Neural cell (in vitro differentiated cells): ENCODE results near the gene EML6. TPM values are rescaled to one million over a fixed set of nuclear protein-coding genes. Genes with fewer than 3 reads are reported as not detected.

Experiments
- H2AFZ ChIP-seq: fragments of 200-600, 300-800 bp; sonication (generic), shearing (Covaris generic); 2 replicates; pipeline ENCODE4 v1.6.0; 2014; ENCODE audit warnings: low read depth, mild to moderate bottlenecking, antibody characterized with exemption, low read length, moderate library complexity
- H3F3A ChIP-seq: fragments of 200-600 bp; shearing (Covaris generic); 2 replicates; pipeline ENCODE4 v1.6.1; 2016; ENCODE audit warnings: mild to moderate bottlenecking, moderate library complexity, mixed read lengths, antibody characterized with exemption, low read length; ENCODE audit not compliant: insufficient read depth, poor library complexity, severe bottlenecking
- H3K27ac ChIP-seq: fragments of 200-600, 300-800 bp; sonication (generic), shearing (Covaris generic); 2 replicates; pipeline ENCODE4 v1.5.1; 2014; ENCODE audit warnings: mild to moderate bottlenecking, low read length, moderate library complexity
- H3K27me3 ChIP-seq: fragments of 300-800, 200-600 bp; sonication (generic), shearing (Covaris generic); 2 replicates; pipeline ENCODE4 v1.6.0; 2014; ENCODE audit warnings: mild to moderate bottlenecking, low read depth, low read length, moderate library complexity; ENCODE audit not compliant: insufficient read depth
- H3K36me3 ChIP-seq: fragments of 300-800, 200-600 bp; sonication (generic), shearing (Covaris generic); 2 replicates; pipeline ENCODE4 v1.5.1; 2014; ENCODE audit warnings: mild to moderate bottlenecking, antibody characterized with exemption, low read length, moderate library complexity; ENCODE audit not compliant: insufficient read depth
- H3K4me2 ChIP-seq: fragments of 300-800, 200-600 bp; sonication (generic), shearing (Covaris generic); 2 replicates; pipeline ENCODE4 v1.6.0; 2014; ENCODE audit warnings: mild to moderate bottlenecking, low read length
- H3K4me3 ChIP-seq: fragments of 300-800, 200-600 bp; sonication (generic), shearing (Covaris generic); 2 replicates; pipeline ENCODE4 v1.5.1; 2014; ENCODE audit warnings: mild to moderate bottlenecking, low read length, moderate library complexity
- H3K79me2 ChIP-seq: fragments of 200-600 bp; shearing (Covaris generic); replicated peaks from 2 replicates; pipeline ENCODE4 v1.6.0; 2014; ENCODE audit warnings: mild to moderate bottlenecking, low read length, moderate library complexity; ENCODE audit not compliant: insufficient read depth
- H3K9ac ChIP-seq: fragments of 300-800, 200-600 bp; sonication (generic), shearing (Covaris generic); 2 replicates; pipeline ENCODE4 v1.6.1; 2016; ENCODE audit warnings: mild to moderate bottlenecking, low read length, mixed read lengths
- H3K9me2 ChIP-seq: fragments of 200-600 bp; shearing (Covaris generic); 2 replicates; pipeline ENCODE4 v1.6.1; 2016; ENCODE audit warnings: mild to moderate bottlenecking, low read length, mixed read lengths; ENCODE audit not compliant: insufficient read depth
- H3K9me3 ChIP-seq: fragments of 200-600, 300-800 bp; sonication (generic), shearing (Covaris generic); 2 replicates; pipeline ENCODE4 v1.6.1; 2016; ENCODE audit warnings: mild to moderate bottlenecking, mixed run types, low read length, moderate library complexity, mixed read lengths
- H4K20me1 ChIP-seq: fragments of 200-600 bp; shearing (Covaris generic); 2 replicates; pipeline ENCODE4 v1.6.1; 2016; ENCODE audit warnings: mild to moderate bottlenecking, mixed run types; ENCODE audit not compliant: insufficient read depth
- EP300 ChIP-seq: fragments of 450-650 bp; conservative IDR thresholded peaks from 2 replicates; pipeline ENCODE4 v1.6.1; 2014; ENCODE audit warnings: antibody characterized with exemption, mild to moderate bottlenecking, moderate library complexity; ENCODE audit not compliant: poor library complexity, severe bottlenecking
- EZH2 ChIP-seq: fragments of 200-600, 300-800 bp; shearing (Covaris generic), sonication (generic); IDR thresholded peaks from 2 replicates; pipeline ENCODE4 v1.6.1; 2014; ENCODE audit warnings: antibody characterized with exemption, low read length, borderline replicate concordance, mild to moderate bottlenecking; ENCODE audit not compliant: insufficient read depth, poor library complexity, severe bottlenecking
- MXI1 ChIP-seq: fragments of 450-650 bp; conservative IDR thresholded peaks from 2 replicates; pipeline ENCODE4 v1.6.1; 2014; ENCODE audit warnings: antibody characterized with exemption, mild to moderate bottlenecking; ENCODE audit not compliant: poor library complexity, severe bottlenecking
- POLR2AphosphoS5 ChIP-seq: IDR thresholded peaks from 2 replicates; pipeline ENCODE4 v1.6.1; 2012
- RAD21 ChIP-seq: fragments of 450-650 bp; conservative IDR thresholded peaks from 2 replicates; pipeline ENCODE4 v1.6.1; 2014; ENCODE audit warnings: antibody characterized with exemption, mild to moderate bottlenecking, moderate library complexity
- SMC3 ChIP-seq: fragments of 450-650 bp; conservative IDR thresholded peaks from 2 replicates; pipeline ENCODE4 v1.6.1; 2014; ENCODE audit warnings: antibody characterized with exemption, mild to moderate bottlenecking, moderate library complexity; ENCODE audit not compliant: poor library complexity
- TAF1 ChIP-seq: IDR thresholded peaks from 2 replicates; pipeline ENCODE4 v1.6.1; 2012; ENCODE audit warnings: low read depth
- polyA plus RNA-seq: library from polyadenylated mRNA; depleted of rRNA; stranded (reverse); fragments of >200 nt; gene quantifications from 2 replicates; pipeline ENCODE4 v1.2.3, GENCODE V29; 2014
- TF ChIP-seq, protein P1 (sequence below): fragments of 450-650 bp; IDR thresholded peaks from 2 replicates; pipeline ENCODE4 v1.5.1; 2014; ENCODE audit warnings: antibody characterized with exemption, mild to moderate bottlenecking, moderate library complexity; ENCODE audit not compliant: poor library complexity, severe bottlenecking
- TF ChIP-seq, protein P2 (sequence below): IDR thresholded peaks from 2 replicates; pipeline ENCODE4 v1.6.1; 2012; ENCODE audit warnings: borderline replicate concordance

Gene EML6
- polyA plus RNA-seq, 1 donor from 2014 or later, result 13.4 TPM

DNA sequence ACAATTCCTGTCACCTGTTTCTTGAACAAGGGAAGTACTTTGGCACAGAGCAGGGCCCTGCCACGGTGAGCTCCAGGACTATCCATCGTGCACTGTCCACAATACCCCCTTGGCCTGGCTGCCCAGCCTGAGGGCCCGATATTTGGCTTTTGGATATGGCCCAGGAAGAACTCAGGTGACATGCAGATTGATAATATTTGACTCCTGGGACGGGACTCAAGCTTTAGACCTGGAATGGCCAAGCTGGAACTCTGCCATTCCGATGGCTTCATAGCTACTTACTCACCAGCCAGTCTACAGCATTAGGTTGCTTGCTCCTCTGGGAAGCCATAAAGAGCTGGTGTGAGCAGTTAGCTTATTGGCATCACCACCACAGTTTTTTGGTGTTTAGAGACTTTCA, 26.6 kb downstream of the EML6 start:
- H3K9me3 ChIP-seq, result no peaks in the 10 kb centered on the region
- H3K27me3 ChIP-seq, result no peaks in the 10 kb centered on the region
- TF ChIP-seq TAF1, result no peak
- TF ChIP-seq RAD21, result no peak
- TF ChIP-seq MXI1, result no peak
- TF ChIP-seq POLR2AphosphoS5, result no peak
- TF ChIP-seq, protein P1, sequence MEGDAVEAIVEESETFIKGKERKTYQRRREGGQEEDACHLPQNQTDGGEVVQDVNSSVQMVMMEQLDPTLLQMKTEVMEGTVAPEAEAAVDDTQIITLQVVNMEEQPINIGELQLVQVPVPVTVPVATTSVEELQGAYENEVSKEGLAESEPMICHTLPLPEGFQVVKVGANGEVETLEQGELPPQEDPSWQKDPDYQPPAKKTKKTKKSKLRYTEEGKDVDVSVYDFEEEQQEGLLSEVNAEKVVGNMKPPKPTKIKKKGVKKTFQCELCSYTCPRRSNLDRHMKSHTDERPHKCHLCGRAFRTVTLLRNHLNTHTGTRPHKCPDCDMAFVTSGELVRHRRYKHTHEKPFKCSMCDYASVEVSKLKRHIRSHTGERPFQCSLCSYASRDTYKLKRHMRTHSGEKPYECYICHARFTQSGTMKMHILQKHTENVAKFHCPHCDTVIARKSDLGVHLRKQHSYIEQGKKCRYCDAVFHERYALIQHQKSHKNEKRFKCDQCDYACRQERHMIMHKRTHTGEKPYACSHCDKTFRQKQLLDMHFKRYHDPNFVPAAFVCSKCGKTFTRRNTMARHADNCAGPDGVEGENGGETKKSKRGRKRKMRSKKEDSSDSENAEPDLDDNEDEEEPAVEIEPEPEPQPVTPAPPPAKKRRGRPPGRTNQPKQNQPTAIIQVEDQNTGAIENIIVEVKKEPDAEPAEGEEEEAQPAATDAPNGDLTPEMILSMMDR, result no peak
- TF ChIP-seq EP300, result no peak
- no peak for TF ChIP-seq SMC3
- TF ChIP-seq EZH2, result no peak
- TF ChIP-seq, protein P2, sequence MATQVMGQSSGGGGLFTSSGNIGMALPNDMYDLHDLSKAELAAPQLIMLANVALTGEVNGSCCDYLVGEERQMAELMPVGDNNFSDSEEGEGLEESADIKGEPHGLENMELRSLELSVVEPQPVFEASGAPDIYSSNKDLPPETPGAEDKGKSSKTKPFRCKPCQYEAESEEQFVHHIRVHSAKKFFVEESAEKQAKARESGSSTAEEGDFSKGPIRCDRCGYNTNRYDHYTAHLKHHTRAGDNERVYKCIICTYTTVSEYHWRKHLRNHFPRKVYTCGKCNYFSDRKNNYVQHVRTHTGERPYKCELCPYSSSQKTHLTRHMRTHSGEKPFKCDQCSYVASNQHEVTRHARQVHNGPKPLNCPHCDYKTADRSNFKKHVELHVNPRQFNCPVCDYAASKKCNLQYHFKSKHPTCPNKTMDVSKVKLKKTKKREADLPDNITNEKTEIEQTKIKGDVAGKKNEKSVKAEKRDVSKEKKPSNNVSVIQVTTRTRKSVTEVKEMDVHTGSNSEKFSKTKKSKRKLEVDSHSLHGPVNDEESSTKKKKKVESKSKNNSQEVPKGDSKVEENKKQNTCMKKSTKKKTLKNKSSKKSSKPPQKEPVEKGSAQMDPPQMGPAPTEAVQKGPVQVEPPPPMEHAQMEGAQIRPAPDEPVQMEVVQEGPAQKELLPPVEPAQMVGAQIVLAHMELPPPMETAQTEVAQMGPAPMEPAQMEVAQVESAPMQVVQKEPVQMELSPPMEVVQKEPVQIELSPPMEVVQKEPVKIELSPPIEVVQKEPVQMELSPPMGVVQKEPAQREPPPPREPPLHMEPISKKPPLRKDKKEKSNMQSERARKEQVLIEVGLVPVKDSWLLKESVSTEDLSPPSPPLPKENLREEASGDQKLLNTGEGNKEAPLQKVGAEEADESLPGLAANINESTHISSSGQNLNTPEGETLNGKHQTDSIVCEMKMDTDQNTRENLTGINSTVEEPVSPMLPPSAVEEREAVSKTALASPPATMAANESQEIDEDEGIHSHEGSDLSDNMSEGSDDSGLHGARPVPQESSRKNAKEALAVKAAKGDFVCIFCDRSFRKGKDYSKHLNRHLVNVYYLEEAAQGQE, result no peak
- no peaks in the 10 kb centered on the region for H3K79me2 ChIP-seq
- no peaks in the 10 kb centered on the region for H3K36me3 ChIP-seq
- no peak overlapping the region for H3K4me3 ChIP-seq
- no peaks in the 10 kb centered on the region for H3F3A ChIP-seq
- no peak overlapping the region for H3K4me2 ChIP-seq
- H3K9ac ChIP-seq, result no peak overlapping the region
- no peak overlapping the region for H2AFZ ChIP-seq
- H3K27ac ChIP-seq, result no peak overlapping the region
- no peaks in the 10 kb centered on the region for H4K20me1 ChIP-seq
- H3K9me2 ChIP-seq, result no peaks in the 10 kb centered on the region

DNA sequence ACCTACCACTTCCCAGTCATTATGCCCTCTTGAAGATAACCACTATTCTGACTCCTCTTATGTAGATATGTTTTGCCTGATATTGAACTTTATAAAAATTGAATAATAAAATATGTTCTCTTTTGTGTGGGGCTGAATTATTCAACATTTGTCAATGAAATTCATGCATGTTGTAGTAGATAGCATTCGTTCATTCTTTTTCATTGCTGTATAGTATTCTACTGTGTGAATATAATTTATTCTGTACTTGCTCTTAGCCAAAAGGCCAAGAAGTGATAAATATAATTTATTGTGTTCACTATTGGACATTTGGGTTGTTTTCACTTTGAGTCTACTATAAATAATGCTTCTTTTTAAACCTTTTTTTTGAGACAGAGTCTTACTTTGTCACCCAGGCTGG, 29.0 kb downstream of the EML6 start:
- TF ChIP-seq RAD21 (no peak), EZH2 (no peak), TAF1 (no peak), MXI1 (no peak), POLR2AphosphoS5 (no peak)
- TF ChIP-seq, protein P1, result no peak
- Histone ChIP-seq H3K9me3 (no peaks in the 10 kb centered on the region), H2AFZ (no peak overlapping the region)

More for the DNA sequence above, 29.0 kb downstream of the EML6 start:
- no peak overlapping the region for H3K27ac ChIP-seq
- H3K4me2 ChIP-seq, result no peak overlapping the region
- H3K9ac ChIP-seq, result no peak overlapping the region
- no peaks in the 10 kb centered on the region for H3K9me2 ChIP-seq
- H3F3A ChIP-seq, result no peaks in the 10 kb centered on the region
- no peaks in the 10 kb centered on the region for H3K36me3 ChIP-seq
- H4K20me1 ChIP-seq, result no peaks in the 10 kb centered on the region
- no peaks in the 10 kb centered on the region for H3K79me2 ChIP-seq
- H3K4me3 ChIP-seq, result no peak overlapping the region
- no peaks in the 10 kb centered on the region for H3K27me3 ChIP-seq
